A673 (cell line): ENCODE measurements around the gene ITPR2. TPM values are rescaled to one million over a fixed set of nuclear protein-coding genes. Genes with fewer than 3 reads are reported as not detected.

Experiments
- BruUV-seq: library from RNA; stranded (reverse); fragments of 400-500 nt; replicated peaks from 2 replicates; lab custom pipeline; 2021; lab: Mats Ljungman, UMichigan
- CTCF ChIA-PET: fragments of 300-600 bp; sonication (Branson Sonifier 250); formaldehyde crosslinking; loops from one replicate; lab custom pipeline; 2022; ENCODE audit warnings: antibody characterized with exemption; lab: Charles Lee
- POLR2A ChIA-PET: fragments of 300-600 bp; sonication (Branson Sonifier 250); formaldehyde crosslinking; loops from one replicate; lab custom pipeline; 2022; ENCODE audit warnings: antibody characterized with exemption; ENCODE audit not compliant: low non-redundant PET; lab: Charles Lee
- DNase-seq: peaks from one replicate; pipeline ENCODE4 v3.0.0-alpha.2; 2015; ENCODE audit warnings: low spot score
- H3K27ac ChIP-seq: fragments of 200-600 bp; sonication (generic); 2 replicates; pipeline ENCODE4 v1.5.1; 2016; ENCODE audit warnings: mixed run types, low read depth, mild to moderate bottlenecking, mixed read lengths, antibody characterized with exemption, low read length; ENCODE audit not compliant: poor library complexity, severe bottlenecking
- H3K27me3 ChIP-seq: fragments of 200-600 bp; sonication (generic); replicated peaks from 2 replicates; pipeline ENCODE4 v1.6.1; 2017; ENCODE audit warnings: mixed run types, low read depth, mild to moderate bottlenecking, mixed read lengths, antibody characterized with exemption, low read length; ENCODE audit not compliant: insufficient read depth, poor library complexity
- H3K36me3 ChIP-seq: fragments of 200-600 bp; sonication (generic); 2 replicates; pipeline ENCODE4 v1.6.1; 2016; ENCODE audit warnings: mixed run types, mild to moderate bottlenecking, mixed read lengths, antibody characterized with exemption, low read length; ENCODE audit not compliant: insufficient read depth, poor library complexity, severe bottlenecking
- H3K4me1 ChIP-seq: fragments of 200-600 bp; sonication (generic); 2 replicates; pipeline ENCODE4 v1.6.1; 2017; ENCODE audit warnings: mixed run types, mild to moderate bottlenecking, mixed read lengths, antibody characterized with exemption, low read length; ENCODE audit not compliant: insufficient read depth, poor library complexity, severe bottlenecking
- H3K4me3 ChIP-seq: fragments of 200-600 bp; sonication (generic); 2 replicates; pipeline ENCODE4 v1.5.1; 2016; ENCODE audit warnings: low read depth, mixed run types, mild to moderate bottlenecking, mixed read lengths, low read length; ENCODE audit not compliant: poor library complexity, severe bottlenecking
- H3K9me3 ChIP-seq: fragments of 200-600 bp; sonication (generic); 2 replicates; pipeline ENCODE4 v1.6.1; 2016; ENCODE audit warnings: mixed run types, low read depth, mild to moderate bottlenecking, mixed read lengths, antibody characterized with exemption, low read length; ENCODE audit not compliant: poor library complexity, severe bottlenecking
- CTCF ChIP-seq: fragments of 300-800, 200-600 bp; sonication (generic); conservative IDR thresholded peaks from 2 replicates; pipeline ENCODE4 v1.5.1; 2017; ENCODE audit warnings: low read depth, mild to moderate bottlenecking, antibody characterized with exemption, low read length, moderate library complexity, mixed read lengths
- EZH2 ChIP-seq: fragments of 200-600 bp; sonication (generic); IDR thresholded peaks from 2 replicates; pipeline ENCODE4 v1.6.1; 2017; ENCODE audit warnings: borderline replicate concordance, low read depth, mild to moderate bottlenecking, mixed read lengths, antibody characterized with exemption, low read length; ENCODE audit not compliant: poor library complexity, severe bottlenecking
- intact Hi-C: fragments of 100-400 bp; cut with micrococcal nuclease; formaldehyde crosslinking; loops from one replicate; pipeline ENCODE4 v1.10.0; 2022; ENCODE audit not compliant: unreplicated experiment
- total RNA-seq: library from RNA; stranded (reverse); gene quantifications from 2 replicates; pipeline ENCODE4 v1.2.3, GENCODE V29; 2021

Gene ITPR2
- total RNA-seq, 1 experiment from 2014 or later, result 22.6 TPM

- Histone ChIP-seq H3K4me1 (no peaks in the 10 kb centered on the region), H3K27me3 (no peaks in the 10 kb centered on the region), H3K36me3 (no peaks in the 10 kb centered on the region), H3K9me3 (no peaks in the 10 kb centered on the region), H3K4me3 (no peak overlapping the region), H3K27ac (no peak overlapping the region)
- no peak for TF ChIP-seq CTCF
- ChIA-PET POLR2A (no interaction called here), CTCF (no interaction called here)
- no TSS peak for BruUV-seq
- DNase-seq, result no peak
- intact Hi-C loops, result no loop called here
Observed at GRCh38 chr12:26713885-26714383, 119.1 kb downstream of the ITPR2 start.

- ChIA-PET POLR2A (no interaction called here), CTCF (no interaction called here)
- Histone ChIP-seq H3K4me1 (no peaks in the 10 kb centered on the region), H3K36me3 (no peaks in the 10 kb centered on the region), H3K27me3 (no peaks in the 10 kb centered on the region), H3K27ac (no peak overlapping the region), H3K4me3 (no peak overlapping the region), H3K9me3 (no peaks in the 10 kb centered on the region)
- no TSS peak for BruUV-seq
- intact Hi-C loops, result no loop called here
- DNase-seq, result no peak
- TF ChIP-seq CTCF, result no peak
- no peak for TF ChIP-seq EZH2
Observed at GRCh38 chr12:26712892-26713291, 120.1 kb downstream of the ITPR2 start.

GRCh38 chr12:26711569-26711968 lies 121.4 kb downstream of the ITPR2 start:
- no peak overlapping the region for H3K27ac ChIP-seq
- ChIA-PET POLR2A (no interaction called here), CTCF (no interaction called here)
- DNase-seq, result no peak
- no peaks in the 10 kb centered on the region for H3K9me3 ChIP-seq
- H3K4me1 ChIP-seq, result no peaks in the 10 kb centered on the region
- intact Hi-C loops, result no loop called here
- H3K27me3 ChIP-seq, result no peaks in the 10 kb centered on the region
- no peak for TF ChIP-seq CTCF
- no peak for TF ChIP-seq EZH2
- no TSS peak for BruUV-seq
- no peaks in the 10 kb centered on the region for H3K36me3 ChIP-seq
- no peak overlapping the region for H3K4me3 ChIP-seq
